ENCODE results near the gene MRPS14. TPM values are rescaled to one million over a fixed set of nuclear protein-coding genes. Genes with fewer than 3 reads are reported as not detected.

Gene MRPS14
- total RNA-seq (2022) (35.3 and 38.1 TPM in 2 replicates), Bru-seq, nascent RNA (percentile 85 among the genes with signal in this experiment), BruChase-seq, experiment 1, labeled RNA remaining after a 2-hour chase (percentile 77 among the genes with signal in this experiment), BruChase-seq, experiment 2, labeled RNA remaining after a 6-hour chase (percentile 81 among the genes with signal in this experiment)
- long read RNA-seq, transcript MRPS14-202 (3 exons, 2,115 nt): major isoform, 110 of 124 reads
- long read RNA-seq, transcript MRPS14-201 (3 exons, 910 nt): minor isoform, 8 of 124 reads
- long read RNA-seq, partial matches to known transcripts: 1 of 124 reads
- long read RNA-seq, other reads (novel, unspliced or antisense): 5 of 124 reads

GRCh38 chr1:175023043-175023921, at the start of gene MRPS14:
TSS of gene MRPS14 (minus strand) at chr1:175023425. CDS start at chr1:175023408, 17 bp downstream.
- Mint-ChIP-seq H3K4me3 (ENCODE audit: unreplicated experiment) (peak within 1 kb of the TSS; percentile 88), H3K36me3 (ENCODE audit: insufficient read depth, unreplicated experiment) (peaks cover 12% of the 10 kb centered on the region), H3K27me3 (ENCODE audit: insufficient read depth, unreplicated experiment) (no peaks in the 10 kb centered on the region), H3K9me3 (ENCODE audit: unreplicated experiment) (no peaks in the 10 kb centered on the region), H3K27ac (ENCODE audit: unreplicated experiment) (peak within 1 kb of the TSS; percentile 75), H3K4me1 (ENCODE audit: low read depth, unreplicated experiment) (peaks cover 18% of the 10 kb centered on the region)
- ChIA-PET CTCF (interaction anchor here (0.6 to 2.4 kb wide), 5 partner anchors 10 to 129 kb away, joined by 3 to 15 read pairs (median 5); no protein-coding TSS in a partner anchor), POLR2A (interaction anchor here (0.5 to 2.0 kb wide), 6 partner anchors 11 to 276 kb away, joined by 3 to 37 read pairs (median 5); partner anchors contain the start of gene CACYBP)
- no TSS peak for BruUV-seq (replicated peaks)
- no peak for TF ChIP-seq CTCF (IDR thresholded peaks at IDR 0.05; ENCODE audit: insufficient read depth in 1 of 2, low read depth in 1 of 2, low read length in 1 of 2, severe bottlenecking in 1 of 2, unreplicated experiment in 1 of 2)
- intact Hi-C loops (cut with micrococcal nuclease; ENCODE audit: unreplicated experiment): loop anchor here (1.0 kb wide), 1 partner anchor 24 kb away; the partner anchor contains the start of gene CACYBP
- H3K36me3 ChIP-seq (ENCODE audit: control insufficient read depth, insufficient read depth, low read length): peaks cover 1% of the 10 kb centered on the region; the same call in 1 of the 2 replicates
- H3K4me1 ChIP-seq: no peaks in the 10 kb centered on the region
- DNase-seq: peak; percentile 98 to 99
- no peaks in the 10 kb centered on the region for H3K9me3 ChIP-seq
- peak within 1 kb of the TSS; percentile 66 for H3K4me3 ChIP-seq (ENCODE audit: low read depth, low read length)
- no peaks in the 10 kb centered on the region for H3K27me3 ChIP-seq (replicated peaks; ENCODE audit: control insufficient read depth, insufficient read depth, low read length)

GRCh38 chr1:175072099-175072951, 49.1 kb upstream of the MRPS14 start:
- no peak overlapping the region for H3K4me3 ChIP-seq (ENCODE audit: low read depth, low read length)
- no TSS peak for BruUV-seq (replicated peaks)
- H3K27me3 Mint-ChIP-seq (ENCODE audit: insufficient read depth, unreplicated experiment): peaks cover 5% of the 10 kb centered on the region
- no peaks in the 10 kb centered on the region for H3K9me3 Mint-ChIP-seq (ENCODE audit: unreplicated experiment)
- H3K27ac Mint-ChIP-seq (ENCODE audit: unreplicated experiment): no peak overlapping the region
- H3K4me3 Mint-ChIP-seq (ENCODE audit: unreplicated experiment): no peak overlapping the region
- H3K4me1 Mint-ChIP-seq (ENCODE audit: low read depth, unreplicated experiment): no peaks in the 10 kb centered on the region
- CTCF ChIA-PET: interaction anchor here (0.6 kb wide), 1 partner anchor 43 kb away, joined by 3 read pairs; no protein-coding TSS in a partner anchor
- no peaks in the 10 kb centered on the region for H3K36me3 ChIP-seq (ENCODE audit: control insufficient read depth, insufficient read depth, low read length)
- H3K4me1 ChIP-seq: no peaks in the 10 kb centered on the region
- POLR2A ChIA-PET: no interaction called here
- intact Hi-C loops (cut with micrococcal nuclease; ENCODE audit: unreplicated experiment): loop anchor here (5.0 kb wide), 1 partner anchor 35 kb away; no protein-coding TSS in a partner anchor
- DNase-seq: no peak
- no peaks in the 10 kb centered on the region for H3K36me3 Mint-ChIP-seq (ENCODE audit: insufficient read depth, unreplicated experiment)
- H3K9me3 ChIP-seq: no peaks in the 10 kb centered on the region
- no peaks in the 10 kb centered on the region; the same call in none of the 2 replicates for H3K27me3 ChIP-seq (replicated peaks; ENCODE audit: control insufficient read depth, insufficient read depth, low read length)
- no peak for TF ChIP-seq CTCF (IDR thresholded peaks at IDR 0.05; ENCODE audit: insufficient read depth in 1 of 2, low read depth in 1 of 2, low read length in 1 of 2, severe bottlenecking in 1 of 2, unreplicated experiment in 1 of 2)

Measured in Caco-2 (cell line).